GM18511 (cell line): ENCODE measurements around the gene LRRK2.
"Not testable (repeated sequence)": the region's sequence is repeated elsewhere in the genome, so short reads cannot be mapped to it uniquely, and the experiment has no call there.

ENCODE experiments used
- ATAC-seq: cut with Tn5 transposase; IDR thresholded peaks from one replicate; pipeline ENCODE4 v1.9.1; 2021; ENCODE audit warnings: mild to moderate bottlenecking, moderate library complexity; ENCODE audit not compliant: unreplicated experiment

LRRK2 gene

DNA sequence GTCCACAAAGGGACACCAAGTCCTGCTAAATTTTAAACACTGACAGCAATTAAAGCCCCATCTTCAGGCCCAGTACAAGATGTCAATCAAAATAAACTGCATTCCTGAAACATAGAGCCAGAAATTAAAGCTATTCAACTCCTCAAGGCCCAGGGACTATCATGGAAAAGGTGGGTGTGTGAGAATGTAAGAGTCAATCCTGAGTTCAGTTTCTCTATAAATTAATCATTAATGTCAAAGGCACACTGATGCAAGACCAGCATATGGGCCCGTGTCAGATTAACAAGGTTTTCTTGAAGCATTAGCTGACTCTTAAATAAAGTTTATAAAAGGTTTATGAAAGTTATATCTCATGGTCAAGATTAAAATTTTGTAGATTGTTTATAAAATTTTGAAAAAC is 13.6 kb upstream of the LRRK2 start:
- ATAC-seq = not testable (repeated sequence)

DNA sequence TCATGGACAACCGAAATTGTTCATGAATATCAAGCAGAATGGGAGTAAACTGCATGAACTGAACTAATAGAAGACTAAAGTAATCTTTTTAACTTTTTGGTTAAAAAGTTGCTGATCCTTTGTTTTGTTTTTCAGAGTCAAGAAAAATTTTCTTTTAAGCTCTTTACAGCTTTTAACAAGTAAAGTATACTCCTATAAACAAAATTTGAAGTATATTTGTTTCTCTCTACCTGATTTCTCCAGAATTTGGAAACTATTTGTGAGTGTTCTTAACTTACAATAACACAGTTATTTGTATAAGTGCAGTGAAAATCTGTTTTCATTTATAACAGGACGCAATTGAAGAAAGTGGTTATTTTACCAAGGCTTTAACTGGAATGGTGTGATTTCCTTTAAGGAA is 12.2 kb upstream of the LRRK2 start:
- ATAC-seq = no peak

DNA sequence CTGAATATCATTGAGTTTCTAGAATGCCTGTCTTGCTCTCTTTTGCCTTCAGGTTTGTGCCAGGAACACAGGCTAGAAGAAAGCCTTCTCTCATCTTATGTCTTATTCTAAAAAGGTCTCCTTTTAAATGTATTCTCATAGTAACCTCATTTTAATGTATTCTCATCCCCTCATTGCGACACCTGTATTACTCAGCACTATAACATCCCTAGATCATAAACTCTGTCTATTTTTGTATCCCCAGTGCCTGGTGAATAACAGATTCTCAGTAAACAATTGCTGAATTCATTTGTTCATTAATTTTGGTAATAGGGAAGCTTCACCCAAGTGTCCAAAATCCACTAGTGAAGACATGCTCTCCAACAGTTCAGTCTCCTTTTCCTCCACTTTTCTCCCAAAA is 8.8 kb upstream of the LRRK2 start:
- no peak for ATAC-seq

DNA sequence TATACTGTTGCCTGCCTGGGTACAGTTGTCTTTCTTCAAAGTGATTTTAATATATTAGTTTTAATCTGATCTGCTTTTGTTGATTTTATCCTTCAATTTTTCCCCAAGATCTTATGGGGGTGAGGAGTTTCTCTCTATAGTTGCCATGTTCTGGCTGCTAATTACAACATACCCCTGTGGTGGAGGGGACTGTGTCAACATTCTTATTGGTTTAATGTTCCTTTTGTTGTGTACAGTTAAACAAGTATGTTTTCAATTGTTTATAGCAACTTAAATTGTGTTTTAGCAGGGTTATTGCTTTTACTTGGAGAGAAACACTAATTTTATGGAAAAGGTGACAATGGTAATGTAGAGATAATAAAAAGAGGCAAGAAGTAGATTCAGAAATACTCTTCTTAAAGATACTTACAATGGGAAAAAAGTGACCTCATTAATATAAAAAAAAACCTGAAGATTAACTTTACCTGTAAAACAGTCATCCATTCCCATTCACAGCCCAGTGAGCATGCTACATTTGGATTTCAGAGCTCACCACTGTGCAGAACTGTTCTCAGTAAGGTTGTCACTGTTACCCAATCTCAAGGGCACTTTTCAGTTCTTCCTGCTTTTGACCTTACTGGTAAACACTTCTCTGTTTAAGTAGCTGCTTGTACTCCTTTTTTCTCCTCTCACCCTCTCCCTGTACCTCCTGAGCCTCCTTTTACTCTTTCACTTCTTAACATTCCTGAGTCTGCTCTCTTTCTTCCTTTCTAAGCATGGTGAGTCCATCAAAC is 8.1 kb upstream of the LRRK2 start:
- ATAC-seq = no peak

DNA sequence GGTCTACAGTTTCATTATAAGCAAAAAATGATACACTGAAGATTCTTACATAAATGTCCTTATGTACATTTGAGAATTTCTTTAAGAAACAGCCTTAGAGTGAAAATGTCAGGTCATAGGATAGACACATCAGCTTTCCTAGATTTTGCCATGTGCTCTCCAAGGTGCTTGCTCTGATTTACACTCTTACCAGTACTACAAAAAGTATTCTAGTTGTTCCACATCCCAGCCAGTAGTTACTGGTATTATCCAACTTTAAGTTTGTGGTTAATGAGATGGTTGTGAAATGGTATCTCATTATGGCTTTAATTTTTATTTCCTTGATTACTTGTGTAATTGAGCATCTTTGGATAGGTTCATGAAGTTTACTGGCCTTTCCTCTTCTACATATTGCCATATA is 5.0 kb upstream of the LRRK2 start:
- ATAC-seq = no peak

DNA sequence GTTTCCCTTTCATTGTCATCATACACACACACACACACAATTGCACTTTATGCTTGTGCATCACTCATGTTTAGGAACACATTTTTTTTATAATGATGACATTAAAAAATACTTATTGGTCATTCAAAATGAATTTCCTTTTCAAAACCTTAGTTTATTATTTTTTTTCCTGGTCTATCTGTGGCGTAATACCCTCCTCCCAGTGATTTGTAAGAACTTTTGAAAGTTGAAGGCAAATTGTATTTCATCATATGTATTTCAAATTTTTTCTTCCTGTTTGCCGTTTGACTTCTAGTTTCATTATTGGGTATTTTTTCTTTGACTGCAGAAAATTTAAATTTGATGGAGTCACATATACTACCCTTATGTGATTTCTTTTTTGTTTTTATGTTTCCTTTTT is 2.5 kb upstream of the LRRK2 start:
- no peak for ATAC-seq

DNA sequence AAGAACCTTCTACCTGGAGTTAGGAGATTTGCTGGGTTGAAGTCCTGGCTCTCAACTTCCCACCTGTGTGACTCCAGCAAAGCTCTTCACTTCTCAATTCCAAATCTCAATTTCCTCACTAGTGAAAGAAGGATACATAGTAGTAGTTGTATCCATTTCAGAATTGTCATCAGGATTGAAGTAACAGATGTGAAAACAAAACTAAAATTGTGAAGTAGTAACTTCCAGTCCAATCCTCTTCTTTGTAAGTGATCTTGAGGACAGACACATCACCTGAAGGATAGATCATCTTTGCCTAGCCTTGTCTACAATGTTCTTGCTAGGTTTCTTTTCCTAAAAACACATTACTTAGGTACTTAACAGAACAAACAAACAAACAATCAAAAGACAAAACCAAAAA is 1.2 kb upstream of the LRRK2 start:
- no peak for ATAC-seq

DNA sequence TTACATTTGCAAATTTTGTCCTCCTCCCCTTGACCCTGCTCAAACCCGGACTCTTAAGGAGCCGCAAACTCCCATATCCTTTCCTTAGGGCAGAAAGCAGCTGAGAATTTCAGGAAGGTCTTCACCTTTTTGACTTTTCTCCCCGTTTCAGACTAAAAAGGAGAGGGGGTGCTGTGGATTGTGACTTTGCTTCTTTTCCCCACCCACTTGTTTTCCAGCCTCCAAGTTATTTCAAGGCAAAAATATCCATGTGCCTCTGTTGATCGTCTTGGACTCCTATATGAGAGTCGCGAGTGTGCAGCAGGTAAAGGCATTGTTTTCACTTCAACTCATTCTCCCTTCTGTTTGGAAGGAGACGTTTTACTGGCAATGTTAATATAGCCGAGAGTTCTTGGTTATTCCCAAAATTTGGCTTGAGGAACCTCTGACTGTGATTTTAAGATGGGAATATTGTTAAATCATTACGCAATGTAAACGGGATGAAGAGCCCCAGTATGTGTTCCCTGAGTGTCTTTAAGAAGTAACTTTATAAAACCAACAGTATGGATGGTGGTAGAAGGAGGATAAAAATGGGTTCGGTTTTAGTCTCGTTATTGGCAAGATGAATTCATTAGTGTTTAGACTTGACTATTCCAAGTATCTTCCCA is 663 bp downstream of the LRRK2 start:
- ATAC-seq = no peak

DNA sequence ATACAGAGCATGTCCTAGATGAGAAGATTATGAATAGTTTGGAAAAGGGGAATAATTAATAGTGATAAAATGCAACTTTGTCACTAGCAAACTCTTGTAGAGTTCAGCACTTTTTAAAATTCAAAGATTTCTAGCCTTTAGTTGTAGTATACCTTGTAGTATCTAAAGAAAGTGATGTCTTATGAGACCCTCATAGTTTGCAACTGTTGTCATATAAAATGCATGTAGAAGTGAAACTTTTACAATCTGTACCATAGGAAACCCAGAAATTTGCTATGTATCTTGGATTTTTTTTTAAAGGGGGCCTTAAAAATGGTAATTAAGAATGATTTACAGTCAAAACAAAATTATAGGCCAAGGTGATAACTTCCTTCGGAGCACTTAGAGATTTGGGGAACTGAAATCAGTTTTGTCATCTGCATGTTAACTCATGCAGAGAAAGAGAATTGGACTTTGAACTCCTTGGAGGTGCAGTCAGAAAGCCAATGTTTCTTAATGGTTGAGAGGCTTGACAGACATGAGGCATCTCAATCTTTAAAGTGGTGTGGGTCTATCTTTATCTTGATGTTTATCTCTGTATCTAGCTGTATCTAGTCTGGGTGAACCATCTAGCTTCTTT is 1.3 kb downstream of the LRRK2 start:
- ATAC-seq = peak; percentile 61

DNA sequence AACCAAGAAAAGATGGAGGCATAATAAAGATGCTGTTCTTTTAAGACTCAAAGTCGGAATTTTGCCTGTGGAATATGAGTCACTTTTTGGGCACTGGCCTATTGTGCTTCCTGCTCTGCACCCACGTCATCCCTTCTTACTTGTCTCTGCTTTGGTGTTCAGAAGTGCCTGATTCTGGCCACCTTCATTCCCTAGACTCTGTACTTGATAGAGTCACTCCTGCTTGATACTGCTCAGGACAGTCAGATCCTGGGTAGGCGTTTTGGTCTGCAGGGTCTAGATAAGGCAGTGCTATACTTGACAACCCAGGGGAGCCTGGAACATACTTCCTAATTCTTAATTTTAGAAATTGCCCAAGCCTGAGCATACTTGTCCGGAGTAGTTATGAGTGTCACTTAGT is 1.9 kb downstream of the LRRK2 start:
- peak; percentile 28 for ATAC-seq

DNA sequence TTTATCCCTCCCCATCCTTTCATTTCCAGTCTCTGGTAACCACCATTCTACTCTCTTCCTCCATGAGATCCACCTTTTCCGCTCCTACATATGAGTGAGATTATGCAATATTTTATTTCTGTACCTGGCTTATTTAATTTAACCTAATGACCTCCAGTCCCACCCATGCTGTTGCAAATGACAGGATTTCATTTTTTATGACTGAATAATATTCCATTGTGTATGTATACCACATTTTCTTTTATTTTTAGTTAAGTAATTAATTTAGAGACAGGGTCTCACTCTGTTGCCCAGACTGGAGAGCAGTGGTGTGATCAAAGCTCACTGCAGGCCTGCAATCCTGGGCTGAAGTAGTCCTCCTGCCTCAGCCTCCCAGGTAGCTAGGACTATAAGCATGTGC is 2.6 kb downstream of the LRRK2 start:
- no peak for ATAC-seq

DNA sequence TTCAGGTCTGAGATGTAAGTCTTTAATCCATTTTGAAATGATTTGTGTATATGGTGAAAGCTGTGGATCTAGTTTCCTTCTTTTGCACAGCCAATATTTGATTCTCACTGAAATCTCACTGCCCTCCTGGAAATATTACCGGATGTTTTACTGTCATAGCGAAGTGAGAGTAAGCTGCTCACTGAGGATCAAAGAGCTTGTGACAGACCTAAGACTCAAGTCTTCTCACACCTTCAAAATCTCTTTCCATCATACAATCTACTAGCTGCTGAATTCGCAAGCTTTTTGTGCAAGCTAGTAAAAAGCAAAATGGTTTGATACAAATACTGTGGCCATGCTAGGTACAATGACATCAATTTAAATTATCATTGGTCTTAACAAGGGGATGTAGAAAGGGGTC is 3.9 kb downstream of the LRRK2 start:
- ATAC-seq = no peak

DNA sequence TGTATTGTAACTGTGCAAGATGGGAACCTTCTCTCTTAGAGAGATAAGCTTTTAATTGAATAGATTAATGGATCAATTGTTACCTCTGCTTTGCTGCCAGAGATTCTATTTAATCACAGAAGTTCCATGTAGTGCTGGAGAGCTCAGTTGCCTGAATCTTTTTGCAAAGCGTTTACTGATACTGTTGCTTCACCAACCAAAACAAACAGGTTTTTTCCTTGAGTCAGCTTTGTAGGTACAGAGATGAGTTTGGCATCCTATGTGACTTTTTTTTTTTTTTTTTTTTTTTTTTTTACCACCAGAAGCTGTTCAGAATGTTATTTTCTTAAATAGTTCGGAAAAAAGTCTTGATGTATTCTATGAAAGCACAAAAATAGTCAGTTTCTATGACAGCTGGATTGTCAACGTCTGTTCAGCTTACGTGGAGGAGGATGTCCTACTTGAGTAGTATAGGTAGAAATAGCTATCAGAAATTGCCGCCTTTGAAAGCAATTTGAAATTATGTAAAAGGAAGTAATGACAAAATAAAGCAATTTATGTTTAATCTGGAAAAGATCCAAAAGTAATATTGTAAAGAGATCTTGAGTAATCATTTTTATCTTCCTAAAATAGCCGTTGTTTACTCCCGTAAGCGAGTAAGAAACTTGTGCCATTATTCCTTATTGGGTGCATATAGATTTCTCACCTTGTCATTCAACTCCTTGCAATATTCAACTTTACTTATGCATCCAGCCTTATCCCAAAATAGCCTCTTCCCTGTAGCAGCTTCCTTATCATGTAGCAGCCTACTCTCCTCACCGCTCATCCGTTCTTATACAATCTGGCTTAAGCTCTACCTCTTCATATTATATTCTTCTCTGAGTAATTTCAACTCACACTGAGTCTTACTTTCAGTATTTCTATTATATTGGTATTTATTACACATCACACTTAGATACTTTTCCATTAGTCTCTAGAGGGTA is 5.2 kb downstream of the LRRK2 start:
- ATAC-seq = peak; percentile 17

DNA sequence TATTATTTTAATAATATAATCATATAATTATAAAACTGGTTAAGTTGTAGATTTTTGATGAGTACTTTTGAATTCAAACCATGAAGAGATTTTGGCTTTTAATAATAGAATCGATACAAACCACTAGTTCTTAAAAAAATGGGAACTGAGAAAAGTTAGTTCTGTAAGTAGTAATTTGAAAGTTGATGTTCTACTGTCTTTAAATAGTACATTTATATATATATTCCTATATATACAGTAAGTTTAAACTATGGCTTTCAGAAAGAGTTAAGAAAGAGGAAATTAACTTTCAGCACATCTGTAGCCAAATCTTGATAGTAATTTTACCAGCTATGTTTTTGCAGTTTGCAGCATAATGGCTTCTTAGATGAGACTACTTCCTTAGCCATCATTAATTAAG is 7.8 kb downstream of the LRRK2 start:
- ATAC-seq = peak; percentile 61

DNA sequence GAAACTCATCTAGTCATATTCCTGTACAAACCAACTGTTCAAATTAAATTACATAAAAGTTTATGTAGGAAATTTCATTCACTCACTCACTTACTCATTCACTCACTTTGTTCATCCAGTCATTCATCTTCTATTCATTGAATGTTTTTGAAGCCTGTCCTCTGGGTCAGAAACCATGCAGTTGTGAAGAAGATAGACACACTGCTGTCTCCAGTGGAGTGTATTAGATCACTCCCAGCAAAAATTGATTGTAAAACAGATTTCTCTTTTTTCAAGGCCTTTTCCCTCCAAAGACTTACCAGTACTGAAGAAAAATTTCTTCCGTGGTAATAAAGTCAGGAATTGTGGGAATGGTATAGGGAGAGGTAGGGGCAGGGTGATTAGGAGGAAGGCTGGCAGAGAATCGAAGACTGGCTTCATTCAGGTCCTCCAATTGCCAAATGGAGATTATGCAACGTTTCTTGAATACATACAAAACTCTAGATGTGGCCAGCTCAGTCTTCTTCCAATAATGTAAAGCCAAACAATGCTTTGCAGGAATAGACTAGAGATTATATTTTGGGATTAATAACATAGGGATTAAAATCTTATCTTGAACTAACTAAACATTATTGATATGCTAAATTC is 9.1 kb downstream of the LRRK2 start:
- no peak for ATAC-seq

DNA sequence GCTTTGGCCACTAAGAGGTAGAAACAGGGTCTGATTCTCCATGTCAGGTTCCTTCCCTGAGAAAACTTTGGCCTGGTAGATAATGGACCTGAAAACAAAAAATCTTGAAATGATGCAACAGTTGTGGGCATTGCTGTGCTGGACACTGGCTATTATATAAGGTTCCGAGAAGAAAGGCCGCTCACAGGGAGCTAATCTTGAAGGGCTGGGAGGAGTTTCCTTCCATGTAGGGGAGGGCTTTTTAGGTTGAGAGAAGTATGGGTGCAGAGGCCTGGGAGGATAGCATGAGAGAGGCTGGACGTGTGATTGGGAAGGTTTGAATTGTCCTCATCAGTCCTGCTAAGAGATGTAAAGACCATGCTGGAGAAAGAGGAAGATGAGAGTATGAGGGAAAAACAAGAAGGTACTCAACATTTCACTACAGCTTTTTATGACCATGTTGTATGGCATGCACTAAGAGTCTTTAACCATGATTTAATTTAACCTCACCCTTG is 11.6 kb downstream of the LRRK2 start:
- no peak for ATAC-seq

DNA sequence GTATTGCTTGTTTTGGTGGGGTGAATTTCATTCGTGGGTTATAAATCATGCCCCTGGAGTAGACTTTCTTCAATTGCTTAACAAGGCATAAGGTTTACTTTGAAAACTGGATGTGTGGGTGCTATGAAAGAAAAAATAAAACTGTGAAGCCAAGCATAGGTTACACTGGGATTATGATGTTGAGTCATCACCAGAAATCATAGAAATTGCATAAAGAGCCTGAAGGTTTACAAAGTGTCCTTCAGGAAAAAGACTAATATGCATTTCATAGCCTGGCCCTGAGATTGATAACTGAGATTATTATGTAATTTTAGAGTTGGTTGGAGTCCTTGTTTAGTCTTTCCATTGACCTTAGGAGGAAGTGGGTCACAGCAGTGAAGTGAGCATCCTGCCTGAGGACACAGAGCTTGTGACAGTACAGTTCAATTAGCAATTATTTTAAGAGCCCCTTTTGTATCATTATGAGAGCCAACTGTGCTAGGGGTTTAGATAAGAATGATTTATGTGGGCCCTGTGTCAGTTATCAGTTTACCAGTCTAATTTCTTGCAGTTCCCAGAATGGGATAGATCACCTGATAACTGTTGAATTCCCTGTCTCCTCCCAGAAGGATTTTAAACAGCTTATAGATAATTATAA is 13.6 kb downstream of the LRRK2 start:
- peak; percentile 60 for ATAC-seq

DNA sequence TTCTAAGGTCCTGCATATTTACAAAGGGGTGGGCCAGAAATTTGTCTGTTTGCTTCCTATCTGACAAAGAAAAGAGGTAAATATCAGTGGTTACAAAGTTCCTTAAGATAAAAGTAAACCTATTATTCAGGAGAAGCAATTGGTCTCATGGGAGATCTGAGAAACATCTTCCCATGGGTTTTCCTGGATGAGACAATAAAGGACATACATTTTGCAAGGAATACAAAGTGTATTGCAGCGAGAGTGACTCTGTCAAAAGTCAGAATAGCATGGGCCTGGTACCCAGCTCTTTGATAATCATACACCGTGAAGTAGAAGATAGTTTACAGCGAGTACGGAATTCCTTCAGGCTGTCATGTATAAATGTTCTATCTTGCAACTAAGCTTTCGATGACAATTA is 14.2 kb downstream of the LRRK2 start:
- no peak for ATAC-seq

DNA sequence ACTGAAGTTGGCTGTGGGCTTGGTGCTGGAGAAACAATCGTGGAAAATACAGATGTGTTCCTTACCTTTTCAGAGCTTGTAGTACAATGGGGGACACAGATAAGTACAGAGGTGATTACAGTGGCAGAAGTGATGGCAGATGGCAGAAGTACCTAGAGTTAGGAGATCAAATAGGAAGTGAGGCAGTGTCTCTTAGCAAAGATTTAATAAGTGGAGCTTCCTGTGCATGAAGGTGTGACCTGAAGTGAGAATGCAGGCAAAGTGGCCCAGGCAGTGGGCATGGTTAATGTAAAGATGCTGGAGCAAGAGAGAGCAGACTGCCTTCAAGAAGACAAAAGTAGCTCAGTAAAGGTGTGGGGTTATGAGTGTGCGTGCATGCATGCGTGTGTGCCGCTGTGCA is 16.0 kb downstream of the LRRK2 start:
- ATAC-seq = peak; percentile 62

DNA sequence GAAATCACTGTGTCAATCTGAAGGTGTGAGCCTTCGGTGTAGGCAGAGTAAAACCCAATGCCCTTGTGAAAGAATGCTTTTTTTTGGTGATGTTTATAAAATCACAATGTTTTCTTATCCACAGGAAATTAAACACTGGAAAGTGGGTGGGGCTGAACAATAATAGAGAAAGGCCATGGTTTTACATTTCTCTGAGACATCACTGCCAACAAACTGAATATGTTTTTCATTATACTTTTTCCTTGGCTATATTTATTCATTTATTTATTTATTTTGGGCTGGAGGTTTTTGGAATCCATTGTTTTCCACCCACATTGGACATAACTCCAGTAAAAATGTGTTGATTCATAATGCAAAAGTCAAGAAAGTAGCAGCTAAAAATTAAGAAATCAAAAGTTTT is 16.9 kb downstream of the LRRK2 start:
- no peak for ATAC-seq
